HG02642 (cell line): Measurements from ENCODE around the gene LIPN.
"Not testable (repeated sequence)": the region's sequence is repeated elsewhere in the genome, so short reads cannot be mapped to it uniquely, and the experiment has no call there.

ENCODE experiments used
- ATAC-seq: cut with Tn5 transposase; IDR thresholded peaks from one replicate; pipeline ENCODE4 v1.9.1; 2021; ENCODE audit warnings: mild to moderate bottlenecking; ENCODE audit not compliant: unreplicated experiment, poor library complexity

Gene LIPN, protein sequence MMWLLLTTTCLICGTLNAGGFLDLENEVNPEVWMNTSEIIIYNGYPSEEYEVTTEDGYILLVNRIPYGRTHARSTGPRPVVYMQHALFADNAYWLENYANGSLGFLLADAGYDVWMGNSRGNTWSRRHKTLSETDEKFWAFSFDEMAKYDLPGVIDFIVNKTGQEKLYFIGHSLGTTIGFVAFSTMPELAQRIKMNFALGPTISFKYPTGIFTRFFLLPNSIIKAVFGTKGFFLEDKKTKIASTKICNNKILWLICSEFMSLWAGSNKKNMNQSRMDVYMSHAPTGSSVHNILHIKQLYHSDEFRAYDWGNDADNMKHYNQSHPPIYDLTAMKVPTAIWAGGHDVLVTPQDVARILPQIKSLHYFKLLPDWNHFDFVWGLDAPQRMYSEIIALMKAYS

DNA sequence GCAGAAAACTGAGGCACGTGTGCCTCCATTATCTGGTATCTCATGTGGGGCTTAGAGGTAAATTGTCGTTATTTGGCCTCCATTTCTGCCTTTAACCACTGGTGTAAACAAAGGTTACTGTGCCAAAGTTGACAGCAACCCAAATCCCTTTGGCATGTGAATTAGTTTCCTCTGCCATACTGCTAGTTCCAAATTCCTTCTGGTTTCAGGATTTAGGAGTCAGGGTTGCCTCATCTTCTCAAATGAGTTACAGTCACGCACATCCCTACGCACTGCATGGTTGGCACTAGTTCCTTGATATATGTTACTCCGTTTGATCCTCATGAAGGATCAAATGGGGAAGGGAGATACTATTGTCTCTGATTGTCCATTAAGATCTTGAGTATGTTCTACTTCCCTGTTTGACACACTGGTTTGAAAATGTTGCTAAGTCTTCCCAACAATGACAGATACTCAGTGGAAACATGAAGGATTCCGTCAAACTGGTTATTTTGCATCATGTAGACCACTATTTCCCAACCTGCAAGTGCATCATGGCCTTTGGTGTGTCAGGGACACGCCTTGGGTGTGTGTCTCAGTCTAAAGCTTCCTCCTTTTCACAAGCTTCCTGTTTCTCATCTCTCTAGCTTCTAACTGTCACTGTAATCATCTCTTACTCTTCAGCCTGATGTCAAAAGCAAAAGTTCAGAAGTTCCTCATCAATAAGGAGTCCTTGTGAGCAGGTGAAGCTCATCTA lies at the start of gene LIPN:
TSS of gene LIPN (plus strand) at position 655 of the 736 bp plus-strand sequence. CDS start 1,386 bp downstream, outside the sequence.
- no peak for ATAC-seq

DNA sequence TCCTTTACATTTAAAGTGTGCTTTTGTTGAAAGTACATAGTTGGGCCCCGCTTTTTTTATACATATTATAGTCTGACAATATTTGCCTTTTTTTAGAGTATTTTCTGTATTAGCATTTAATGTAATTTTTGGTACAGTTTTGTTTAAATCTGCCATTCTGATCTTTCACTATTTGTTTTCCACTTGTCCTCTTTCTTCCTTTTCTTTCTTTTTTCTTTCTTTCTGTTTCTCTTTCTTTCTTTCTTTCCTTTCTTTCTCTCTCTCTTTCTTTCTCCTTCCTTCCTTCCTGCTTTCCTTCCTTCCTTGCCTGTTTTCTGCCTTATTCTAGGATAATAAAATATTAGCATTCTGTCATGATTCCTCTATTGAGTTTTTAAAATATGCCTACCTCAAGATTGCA lies 44.3 kb upstream of the LIPN start:
- no peak for ATAC-seq

DNA sequence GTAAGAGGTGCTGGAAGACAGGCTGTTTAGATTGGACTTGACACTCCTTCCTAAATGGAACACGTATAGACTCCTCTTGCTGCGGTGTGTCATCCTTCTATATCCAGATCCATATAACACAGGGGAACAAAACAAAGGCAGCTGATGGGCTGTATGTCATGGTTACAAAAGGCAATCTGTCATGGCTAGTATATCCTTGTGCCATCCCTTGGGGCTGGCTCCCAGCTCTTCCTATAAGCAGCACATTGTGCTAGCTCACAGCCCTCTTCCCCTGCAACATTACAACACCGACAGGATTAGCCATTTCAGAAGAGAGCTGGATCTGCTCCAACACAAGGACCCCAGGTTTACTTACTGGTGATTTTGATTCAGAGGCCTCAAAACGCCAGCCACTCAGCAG lies 38.4 kb upstream of the LIPN start:
- ATAC-seq = no peak

DNA sequence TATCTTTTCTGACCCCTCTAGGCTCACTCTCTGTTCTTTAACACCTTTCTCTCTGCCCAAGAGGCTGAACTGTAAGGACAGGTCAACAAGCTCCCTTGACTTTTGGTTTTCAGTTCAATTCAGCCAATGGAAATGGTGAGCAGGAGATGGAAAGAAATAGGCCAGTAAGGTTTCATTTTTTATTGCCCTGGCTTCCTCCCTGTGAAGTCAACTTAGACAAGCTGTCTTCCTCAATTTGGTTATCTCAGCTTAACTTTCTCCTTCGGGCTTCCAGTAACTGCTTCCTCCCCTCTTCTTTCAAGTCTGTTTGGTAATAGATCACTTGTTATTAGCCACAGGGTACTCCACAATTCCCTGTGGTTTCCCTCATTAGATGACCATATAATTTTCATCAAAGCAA lies 34.0 kb upstream of the LIPN start:
- peak; percentile 75 for ATAC-seq

DNA sequence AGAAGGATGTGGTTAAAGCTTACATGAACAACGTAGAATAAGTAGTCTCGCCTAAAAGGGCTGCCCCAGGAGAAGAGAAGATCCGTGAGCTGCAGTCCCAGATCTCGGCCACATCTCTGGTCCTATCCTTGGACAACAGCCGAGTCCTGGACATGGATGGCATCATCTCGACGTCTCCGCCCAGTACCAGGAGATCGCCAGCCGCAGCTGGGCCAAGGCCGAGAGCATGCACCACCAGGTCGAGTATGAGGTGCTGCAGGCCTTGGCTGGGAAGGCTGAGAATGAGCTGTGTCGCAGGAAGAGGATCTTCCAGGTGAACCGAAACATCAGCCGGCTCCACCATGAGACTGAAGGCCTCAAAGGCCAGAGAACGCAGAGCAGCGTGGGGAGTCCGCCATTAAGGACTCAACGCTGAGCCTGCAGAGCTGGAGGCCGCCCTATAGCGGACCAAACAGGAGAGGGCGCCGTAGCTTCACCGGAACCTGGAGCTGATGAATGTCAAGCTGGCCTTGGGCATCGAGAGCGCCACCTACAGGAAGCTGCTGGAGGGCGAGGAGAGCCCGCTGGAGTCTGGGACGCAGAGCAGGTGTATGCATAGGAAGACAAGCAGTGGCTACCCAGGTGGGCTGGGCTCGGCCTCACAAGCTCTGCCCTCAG lies 31.6 kb upstream of the LIPN start:
- no peak for ATAC-seq

DNA sequence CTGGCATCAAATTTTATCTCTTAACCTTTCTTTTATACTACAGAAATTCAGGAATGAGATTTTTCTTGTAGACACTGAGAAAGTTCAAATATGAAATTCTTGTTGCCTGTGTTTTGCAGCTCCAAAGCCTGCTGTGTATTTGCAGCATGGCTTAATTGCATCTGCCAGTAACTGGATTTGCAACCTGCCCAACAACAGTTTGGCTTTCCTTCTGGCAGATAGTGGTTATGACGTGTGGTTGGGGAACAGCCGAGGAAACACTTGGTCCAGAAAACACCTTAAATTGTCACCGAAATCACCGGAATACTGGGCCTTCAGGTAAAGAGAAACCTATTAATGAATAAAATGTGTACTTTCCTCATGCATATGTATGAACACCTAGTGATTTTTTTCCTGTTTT lies 29.0 kb upstream of the LIPN start:
- ATAC-seq = no peak

DNA sequence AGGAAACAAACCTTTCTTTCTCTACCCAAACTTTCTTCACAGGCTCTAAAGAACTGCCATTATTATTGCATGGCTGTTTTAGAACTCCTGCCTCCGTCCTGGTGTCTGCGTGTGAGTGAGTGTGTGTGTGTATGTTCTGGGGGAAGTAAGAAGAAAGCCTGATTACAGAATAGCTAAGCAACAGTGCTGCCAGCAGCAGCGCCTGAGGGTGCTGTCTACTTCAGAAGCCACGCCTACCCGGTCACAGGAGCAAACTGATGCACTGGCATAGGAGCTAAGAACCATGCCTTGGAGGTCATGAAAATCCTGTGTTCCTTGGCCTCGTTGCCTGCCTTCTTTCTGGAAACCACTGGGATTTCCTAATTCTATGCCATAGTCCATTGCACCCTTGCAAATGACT lies 28.5 kb upstream of the LIPN start:
- no peak for ATAC-seq

DNA sequence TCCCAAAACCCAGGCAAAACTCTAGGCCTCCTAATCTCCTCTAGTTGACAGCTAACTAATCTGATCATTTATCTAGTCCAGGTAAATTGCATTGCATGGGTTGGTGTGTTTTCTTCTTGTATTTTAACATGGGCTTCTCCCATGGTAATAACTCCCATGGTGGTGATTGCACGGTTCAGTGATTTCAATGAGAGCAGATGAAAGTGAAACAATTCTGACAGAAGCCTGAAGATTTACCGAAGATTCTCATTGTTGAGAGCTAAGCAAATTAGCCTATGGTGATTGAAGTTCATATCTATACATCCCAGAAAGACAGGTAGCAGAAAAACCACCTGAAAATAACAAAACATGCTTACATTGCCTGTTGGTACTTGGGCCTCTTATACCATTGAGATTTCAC lies 26.6 kb upstream of the LIPN start:
- ATAC-seq = no peak

DNA sequence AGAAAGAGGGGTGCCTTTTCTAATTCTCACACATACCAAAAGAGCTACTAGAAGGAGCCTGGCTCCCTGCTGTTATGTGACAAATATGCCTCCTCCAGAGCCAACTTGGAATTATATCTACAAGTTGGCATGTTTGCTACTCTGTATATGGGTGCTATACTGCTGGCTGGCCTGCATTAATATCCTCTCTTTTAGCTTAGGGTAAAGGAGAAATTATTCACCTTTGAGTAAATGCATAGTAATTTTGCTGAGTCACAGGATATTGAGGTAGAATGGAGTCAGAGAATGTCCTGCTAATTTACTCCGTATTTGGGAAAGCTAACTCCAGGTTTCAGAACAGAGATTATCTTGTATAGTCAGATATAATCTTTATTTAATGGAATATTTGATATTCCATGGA lies 24.2 kb upstream of the LIPN start:
- no peak for ATAC-seq

DNA sequence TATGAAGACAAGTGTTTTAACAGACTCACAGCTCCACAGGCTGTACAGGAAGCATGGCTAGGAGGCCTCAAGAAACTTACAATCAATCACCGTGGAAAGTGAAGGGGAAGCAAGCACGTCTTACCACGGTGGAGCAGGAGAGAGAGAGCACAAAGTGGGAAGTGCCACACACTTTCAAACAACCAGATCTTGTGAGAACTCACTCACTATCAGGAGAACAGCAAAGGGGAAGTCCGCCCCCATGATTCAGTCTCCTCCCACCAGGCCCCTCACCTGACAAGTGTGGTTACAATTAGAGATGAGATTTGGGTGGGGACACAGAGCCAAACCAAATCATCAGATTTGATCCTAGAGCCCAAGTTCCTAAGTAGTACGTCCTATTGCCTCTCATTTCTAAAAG lies 17.9 kb upstream of the LIPN start:
- ATAC-seq = not testable (repeated sequence)

DNA sequence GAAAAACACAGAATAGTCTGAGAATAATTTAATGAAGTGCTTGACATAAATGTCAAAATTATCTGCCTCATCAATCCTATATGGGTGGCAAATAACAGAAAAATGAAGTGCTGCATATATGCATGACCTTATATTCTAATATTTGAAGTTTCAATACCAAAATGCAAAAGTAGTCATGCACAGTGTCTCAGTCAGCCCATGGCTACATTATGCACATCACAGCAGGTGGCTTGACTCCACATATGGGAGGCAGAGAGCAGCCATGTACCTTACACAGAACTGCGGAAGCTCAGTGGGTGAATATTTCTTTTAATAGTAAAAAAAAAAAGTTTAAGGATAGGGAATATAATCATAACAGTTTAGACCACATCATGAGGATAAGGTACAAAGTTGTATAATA lies 17.4 kb upstream of the LIPN start:
- ATAC-seq = no peak

DNA sequence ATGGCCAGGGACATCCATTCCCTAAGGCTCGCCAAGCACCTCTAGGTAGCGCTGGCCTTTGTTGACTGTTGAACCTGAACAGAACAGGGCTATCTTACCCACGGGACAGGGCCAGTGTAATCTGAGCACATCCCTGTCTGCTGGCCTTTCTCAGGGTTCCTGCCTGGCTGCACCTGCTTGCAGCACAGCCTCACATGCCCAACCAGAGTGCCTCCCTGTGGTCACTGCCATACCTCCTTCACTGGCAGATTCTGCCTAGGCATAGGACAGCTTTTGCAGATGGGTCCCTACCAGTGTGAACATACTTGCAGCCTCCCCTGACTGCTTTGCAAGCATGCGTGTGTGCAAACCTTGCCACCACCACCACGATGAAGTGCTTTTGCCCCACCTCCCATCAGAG lies 15.8 kb upstream of the LIPN start:
- no peak for ATAC-seq

DNA sequence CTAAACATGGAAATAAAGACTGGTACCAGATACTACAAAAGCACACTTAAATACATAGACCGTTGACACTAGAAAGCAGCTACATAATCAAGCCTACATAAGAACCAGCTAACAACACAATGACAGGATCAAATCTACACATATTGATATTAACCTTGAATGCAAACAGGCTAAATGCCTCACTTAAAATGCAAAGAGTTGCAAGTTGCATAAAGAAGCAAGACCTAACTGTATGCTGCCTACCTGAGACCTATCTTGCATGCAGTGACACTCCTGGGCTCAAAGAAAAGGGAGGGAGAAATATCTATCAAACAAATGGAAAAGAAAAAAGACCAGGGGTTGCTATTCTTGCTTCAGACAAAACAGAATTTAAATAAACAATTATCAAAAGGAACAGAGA lies 14.2 kb upstream of the LIPN start:
- ATAC-seq = no peak

DNA sequence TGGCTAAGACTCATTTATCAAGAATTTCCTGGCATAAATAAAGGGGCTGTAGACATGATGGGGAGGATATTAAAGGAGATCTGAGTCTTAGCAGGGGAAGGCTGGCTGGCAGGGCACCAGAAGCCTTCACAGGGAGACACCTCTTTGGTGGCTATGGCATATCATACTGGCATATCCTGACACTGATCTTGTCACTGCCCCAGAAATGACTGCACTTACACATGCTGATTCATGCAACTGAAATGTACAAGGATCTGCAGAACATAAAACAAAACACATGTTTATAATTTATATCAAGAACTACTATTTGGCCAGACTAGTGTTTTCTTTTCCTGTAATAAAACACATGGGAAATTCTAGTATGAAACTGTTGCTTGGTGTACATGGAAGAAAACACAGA lies 5.5 kb upstream of the LIPN start:
- ATAC-seq = no peak

DNA sequence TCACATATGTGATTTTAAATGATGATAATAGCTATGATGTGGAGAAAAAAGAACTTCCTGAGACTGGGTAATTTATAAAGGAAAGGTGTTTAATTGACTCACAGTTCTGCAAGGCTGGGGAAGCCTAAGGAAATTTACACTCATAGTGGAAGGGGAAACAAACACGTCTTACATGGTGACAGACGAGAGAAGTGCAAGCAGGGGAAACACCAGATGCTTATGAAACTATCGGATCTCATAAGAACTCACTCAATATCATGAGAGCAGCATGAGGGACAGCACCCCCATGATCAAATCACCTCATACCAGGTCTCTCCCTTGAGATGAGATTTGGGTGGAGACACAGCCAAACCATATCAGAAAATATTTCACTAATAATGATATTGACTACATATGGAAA lies 4.1 kb upstream of the LIPN start:
- peak; percentile 61 for ATAC-seq

DNA sequence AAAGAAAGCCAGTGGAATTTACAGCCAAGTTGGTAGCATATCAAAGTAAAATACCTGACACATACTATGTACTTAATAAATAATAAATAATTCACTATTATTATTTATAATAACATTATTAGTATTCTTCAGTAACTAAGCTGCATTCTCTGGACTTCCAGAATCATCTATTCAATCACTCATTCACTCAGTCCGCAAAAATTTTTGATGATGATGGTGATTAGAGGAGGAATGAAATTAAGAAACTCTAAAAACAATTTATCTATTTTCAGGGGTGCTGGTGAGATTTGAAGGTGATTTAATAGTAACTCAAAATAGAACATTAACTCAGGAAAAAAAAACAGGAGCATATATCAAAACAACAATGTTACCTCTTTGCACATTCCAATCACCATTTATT lies 3.2 kb upstream of the LIPN start:
- ATAC-seq = no peak

DNA sequence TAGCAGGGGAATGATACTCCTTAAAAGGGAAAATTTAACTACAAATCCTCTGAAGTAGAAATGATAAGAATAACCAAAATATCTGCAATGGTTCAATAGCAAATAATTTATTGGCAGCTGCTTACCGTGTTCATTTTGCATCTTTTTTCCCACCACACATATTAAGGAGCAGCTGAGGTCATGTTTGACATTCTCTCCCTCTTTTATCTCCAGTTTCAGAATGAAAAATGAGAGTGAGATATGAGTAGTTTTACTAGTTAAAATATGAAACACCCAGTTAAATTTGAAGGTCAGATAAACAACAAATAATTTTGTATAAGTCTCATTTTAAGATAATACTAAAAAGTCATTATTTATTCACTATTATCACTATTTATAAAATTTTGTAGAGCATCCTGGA lies 3.1 kb downstream of the LIPN start:
- ATAC-seq = no peak

DNA sequence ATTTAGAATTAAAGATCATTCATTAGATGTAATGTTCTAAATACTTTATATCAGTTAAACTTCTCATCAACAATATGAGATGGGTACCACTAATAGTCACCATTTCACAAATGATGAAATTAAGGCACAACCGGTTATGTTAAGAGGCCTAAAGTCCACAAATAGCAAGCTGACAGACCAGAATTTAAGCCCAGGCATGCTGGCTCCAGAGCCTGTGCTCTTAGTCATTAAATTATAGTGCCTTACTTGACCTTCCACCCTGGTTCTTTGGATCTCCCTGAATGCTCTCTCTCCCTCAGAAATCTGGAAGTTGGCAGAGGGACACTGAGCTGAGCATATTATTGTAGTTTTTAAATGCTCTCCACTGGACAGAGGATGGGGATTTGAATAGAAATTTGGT lies 3.6 kb downstream of the LIPN start:
- ATAC-seq = no peak

DNA sequence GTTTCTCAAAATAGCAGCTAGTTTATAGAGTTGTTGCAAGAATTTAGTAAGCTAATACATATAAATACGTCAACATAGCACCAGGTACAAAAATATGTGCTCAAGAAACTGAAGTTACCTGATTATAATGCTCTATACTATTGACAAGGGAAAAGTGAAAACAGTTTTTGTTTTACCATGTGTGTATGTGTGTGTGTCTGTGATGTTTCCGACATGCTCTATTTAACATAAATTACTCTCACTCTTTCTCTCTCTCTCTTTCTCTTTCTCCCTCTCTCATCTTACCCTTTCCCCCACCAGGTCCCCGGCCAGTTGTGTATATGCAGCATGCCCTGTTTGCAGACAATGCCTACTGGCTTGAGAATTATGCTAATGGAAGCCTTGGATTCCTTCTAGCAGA lies 4.3 kb downstream of the LIPN start:
- ATAC-seq = no peak

DNA sequence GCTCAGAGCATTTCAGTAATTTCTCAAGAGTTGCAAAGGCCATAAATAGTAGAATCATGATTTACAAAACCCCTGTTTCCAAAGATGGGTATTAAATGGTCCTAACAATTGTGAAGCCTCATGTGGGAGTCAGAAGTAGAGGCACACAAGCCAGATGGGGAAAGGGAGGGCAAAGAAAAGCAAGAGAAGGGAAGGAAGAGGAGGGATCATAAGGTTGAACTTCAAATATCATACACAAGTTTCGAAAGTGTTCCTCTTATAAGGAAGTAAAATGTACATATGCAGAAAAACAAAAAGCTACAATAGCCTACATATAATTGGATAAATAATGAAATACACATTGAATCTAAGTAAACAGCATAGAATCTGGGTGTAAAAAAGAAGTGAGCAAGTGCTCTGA lies 6.0 kb downstream of the LIPN start:
- ATAC-seq = no peak

DNA sequence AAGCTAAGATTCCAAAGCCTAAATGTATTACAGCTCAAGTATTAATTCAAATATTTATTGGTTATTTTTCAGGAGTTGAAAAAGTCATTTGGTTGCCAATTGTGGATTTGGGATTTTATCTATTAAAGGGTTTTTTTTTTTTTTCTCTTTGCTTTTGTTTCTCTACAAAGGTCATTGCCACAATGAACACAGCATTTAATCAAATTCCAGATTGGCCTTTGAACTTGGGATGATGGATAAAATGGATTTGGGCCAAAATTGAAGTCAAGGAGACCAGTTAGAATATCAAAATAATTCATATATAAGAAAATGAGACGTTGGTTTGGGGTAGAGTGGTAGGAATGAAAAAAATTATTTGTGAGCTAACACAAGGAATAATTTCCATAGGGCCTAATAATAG lies 9.6 kb downstream of the LIPN start:
- ATAC-seq = no peak
